ENCODE results near the gene RAB3B.

DNA sequence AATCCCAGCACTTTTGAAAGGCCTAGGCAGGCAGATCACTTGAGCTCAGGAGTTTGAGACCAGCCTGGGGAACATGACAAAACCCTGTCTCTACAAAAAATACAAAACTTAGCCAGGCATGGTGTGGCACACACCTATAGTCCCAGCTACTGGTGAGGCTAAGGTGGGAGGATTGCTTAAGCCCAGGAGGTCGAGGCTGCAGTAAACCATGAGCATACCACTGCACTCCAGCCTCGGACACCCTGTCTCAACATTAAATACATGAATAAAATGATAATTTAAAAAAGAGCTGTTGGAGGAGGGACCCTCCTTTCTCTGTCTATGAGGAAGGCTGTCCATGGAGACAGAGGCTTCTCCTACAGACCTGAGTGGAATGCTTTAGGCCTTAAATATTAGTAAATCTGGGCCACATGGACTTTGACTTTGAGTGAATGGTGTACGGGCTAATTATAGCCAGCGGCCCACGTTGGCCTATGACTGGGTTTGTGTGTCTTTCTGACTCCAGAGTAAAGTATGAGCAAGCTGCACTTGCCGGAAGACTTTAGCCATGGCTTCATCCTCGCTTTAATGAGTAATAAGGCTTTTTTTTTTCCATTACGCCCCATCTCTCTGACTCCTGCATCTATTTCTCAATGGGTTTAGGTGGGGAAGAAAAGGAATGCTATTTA, 21.3 kb downstream of the RAB3B start:
- no peak for TF ChIP-seq POLR2A (IDR thresholded peaks at IDR 0.05; ENCODE audit: low read depth, low read length)
- no peak for TF ChIP-seq POLR2AphosphoS5 (IDR thresholded peaks at IDR 0.05; ENCODE audit: low read depth, low read length)

Data from GM12892 (cell line).